Prostate gland (tissue), 2 donors: ENCODE results near the gene CTSW.

Source experiments
- POLR2A ChIP-seq: fragments of 450-650 bp; IDR thresholded peaks from one replicate; pipeline ENCODE4 v1.6.1; 2016; ENCODE audit warnings: antibody characterized with exemption, mild to moderate bottlenecking
- POLR2AphosphoS5 ChIP-seq: sonication (generic); formaldehyde crosslinking; IDR thresholded peaks from one replicate; pipeline ENCODE4 v1.6.1; 2017; ENCODE audit warnings: antibody characterized with exemption
- TF ChIP-seq, protein P1 (sequence below), 4 experiments: fragments of 200-600 bp in 2 of 4; fragments of 450-650 bp in 2 of 4; sonication (generic) in 2 of 4; IDR thresholded peaks; 1 replicate in 3 of 4; 2 replicates in 1 of 4; pipeline ENCODE4 v1.5.1; 2016 to 2019; ENCODE audit warnings: antibody characterized with exemption in 4 of 4, mild to moderate bottlenecking in 2 of 4, moderate library complexity in 2 of 4

DNA sequence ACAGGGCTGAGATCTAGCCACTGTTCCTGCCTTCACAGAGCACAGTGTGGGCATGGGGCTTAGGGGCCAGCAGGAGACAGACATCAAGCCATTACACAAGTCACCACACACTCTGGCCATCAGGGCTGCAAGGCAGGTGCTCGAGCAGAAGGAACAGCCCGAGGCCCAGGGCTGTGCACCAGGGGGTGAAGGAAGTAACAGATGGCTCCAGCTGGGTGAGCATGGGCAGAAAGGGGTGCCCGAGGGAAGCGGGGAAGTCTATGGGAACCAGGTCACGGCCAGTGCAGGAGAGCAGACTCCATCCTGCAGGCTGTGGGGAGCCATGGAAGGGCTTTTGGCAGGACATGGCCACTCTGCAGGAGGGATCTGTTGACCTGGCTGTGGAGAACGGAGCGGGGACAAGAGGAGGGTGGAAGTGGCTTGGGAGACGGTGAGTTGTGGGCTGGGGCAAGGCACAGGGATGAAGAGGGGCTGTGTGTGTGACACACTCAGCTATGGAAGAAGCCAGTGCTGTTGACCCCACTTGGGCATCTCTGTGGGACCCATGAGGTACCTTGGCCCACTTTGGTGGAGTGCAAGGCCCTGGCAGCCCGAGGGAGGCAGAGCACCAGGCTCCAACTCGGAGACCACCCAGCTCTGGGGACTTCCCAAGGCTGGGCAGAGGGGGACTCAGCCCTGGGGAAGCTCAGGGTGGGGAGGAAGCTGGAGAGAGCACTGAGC, 35.6 kb downstream of the CTSW start:
- TF ChIP-seq, protein P1, sequence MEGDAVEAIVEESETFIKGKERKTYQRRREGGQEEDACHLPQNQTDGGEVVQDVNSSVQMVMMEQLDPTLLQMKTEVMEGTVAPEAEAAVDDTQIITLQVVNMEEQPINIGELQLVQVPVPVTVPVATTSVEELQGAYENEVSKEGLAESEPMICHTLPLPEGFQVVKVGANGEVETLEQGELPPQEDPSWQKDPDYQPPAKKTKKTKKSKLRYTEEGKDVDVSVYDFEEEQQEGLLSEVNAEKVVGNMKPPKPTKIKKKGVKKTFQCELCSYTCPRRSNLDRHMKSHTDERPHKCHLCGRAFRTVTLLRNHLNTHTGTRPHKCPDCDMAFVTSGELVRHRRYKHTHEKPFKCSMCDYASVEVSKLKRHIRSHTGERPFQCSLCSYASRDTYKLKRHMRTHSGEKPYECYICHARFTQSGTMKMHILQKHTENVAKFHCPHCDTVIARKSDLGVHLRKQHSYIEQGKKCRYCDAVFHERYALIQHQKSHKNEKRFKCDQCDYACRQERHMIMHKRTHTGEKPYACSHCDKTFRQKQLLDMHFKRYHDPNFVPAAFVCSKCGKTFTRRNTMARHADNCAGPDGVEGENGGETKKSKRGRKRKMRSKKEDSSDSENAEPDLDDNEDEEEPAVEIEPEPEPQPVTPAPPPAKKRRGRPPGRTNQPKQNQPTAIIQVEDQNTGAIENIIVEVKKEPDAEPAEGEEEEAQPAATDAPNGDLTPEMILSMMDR (IDR thresholded peaks at IDR 0.05), result no peak
- TF ChIP-seq POLR2A, result no peak
- no peak for TF ChIP-seq POLR2AphosphoS5
